ENCODE results near the gene HNRNPM. TPM values are rescaled to one million over a fixed set of nuclear protein-coding genes. Genes with fewer than 3 reads are reported as not detected.
A peak's percentile ranks its signal among the peaks of the same experiment; 100 is the strongest.

Gene HNRNPM
- total RNA-seq, 1 donor from 2014 or later = 131 TPM

DNA sequence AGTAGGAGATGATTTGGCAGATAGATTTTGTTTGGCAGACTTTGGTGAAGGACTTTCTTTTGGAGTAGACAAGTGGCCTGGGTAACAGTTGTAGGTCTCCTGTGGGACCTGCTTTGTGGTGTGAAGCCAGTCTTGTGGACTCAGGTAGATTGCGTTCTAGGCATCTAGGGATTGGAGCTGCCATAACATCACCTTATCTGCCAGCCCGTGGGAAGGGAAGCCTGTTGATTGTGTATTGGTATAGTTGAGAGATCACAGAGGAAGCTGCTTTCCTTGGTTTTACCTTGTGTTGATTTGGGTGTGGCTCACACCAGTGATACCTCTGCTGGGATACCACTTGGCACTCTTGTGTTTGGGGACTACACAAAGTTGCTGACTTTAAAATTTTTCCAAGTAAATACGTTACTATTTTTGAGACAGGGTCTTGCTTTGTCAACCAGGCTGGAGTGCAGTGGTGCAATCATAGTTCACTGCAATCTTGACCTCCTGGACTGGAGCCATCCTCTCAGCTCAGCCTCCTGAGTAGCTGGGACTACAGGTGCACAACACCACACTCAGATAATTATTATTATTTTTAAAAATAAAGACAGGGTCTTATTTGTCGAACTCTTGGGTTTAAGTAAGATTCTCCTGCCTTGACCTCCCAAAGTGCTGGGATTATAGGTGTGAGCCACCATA, 7.8 kb downstream of the HNRNPM start:
- H3K9me3 ChIP-seq = no peaks in the 10 kb centered on the region
- no peaks in the 10 kb centered on the region for H3K27me3 ChIP-seq
- intact Hi-C loops (cut with DNase I) = no loop called here
- peak overlapping the region; percentile 31 for H3K27ac ChIP-seq
- DNase-seq = no peak
- peaks cover 45% of the 10 kb centered on the region for H3K36me3 ChIP-seq
- peaks cover 82% of the 10 kb centered on the region for H3K4me1 ChIP-seq
- H3K4me3 ChIP-seq = no peak overlapping the region
- ATAC-seq = no peak
- TF ChIP-seq CTCF (IDR thresholded peaks at IDR 0.05) = no peak

- intact Hi-C loops (cut with DNase I) = no loop called here
- DNase-seq (no peak), ATAC-seq (no peak)
- TF ChIP-seq CTCF (IDR thresholded peaks at IDR 0.05) = no peak
- Histone ChIP-seq H3K4me3 (no peak overlapping the region), H3K4me1 (peaks cover 82% of the 10 kb centered on the region), H3K27me3 (no peaks in the 10 kb centered on the region), H3K9me3 (no peaks in the 10 kb centered on the region), H3K27ac (no peak overlapping the region), H3K36me3 (peaks cover 43% of the 10 kb centered on the region)
Measured at GRCh38 chr19:8453616-8454015, 8.8 kb downstream of the HNRNPM start.

DNA sequence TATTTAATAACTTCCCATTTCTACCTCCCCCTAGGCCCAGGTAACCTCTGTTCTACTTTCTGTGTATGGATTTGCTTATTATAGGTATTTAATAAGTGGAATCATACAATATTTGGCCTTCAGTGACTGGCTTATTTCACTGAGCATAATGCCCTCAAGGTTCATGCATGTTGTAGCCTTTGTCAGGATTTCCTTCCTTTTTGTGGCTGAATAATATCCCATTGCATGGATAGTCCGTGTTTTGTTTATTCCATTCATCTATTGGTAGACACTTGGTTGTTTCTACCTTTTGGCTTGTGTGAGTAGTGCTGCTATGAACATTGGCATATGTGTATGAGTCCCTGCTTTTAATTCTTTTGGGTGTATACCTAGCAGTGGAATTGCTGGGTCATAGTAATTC, 9.4 kb downstream of the HNRNPM start:
- peaks cover 43% of the 10 kb centered on the region for H3K36me3 ChIP-seq
- no peak overlapping the region for H3K4me3 ChIP-seq
- DNase-seq (no peak), ATAC-seq (no peak)
- peaks cover 82% of the 10 kb centered on the region for H3K4me1 ChIP-seq
- no peak for TF ChIP-seq CTCF (IDR thresholded peaks at IDR 0.05)
- intact Hi-C loops (cut with DNase I) = no loop called here
- H3K27ac ChIP-seq = no peak overlapping the region
- H3K9me3 ChIP-seq = no peaks in the 10 kb centered on the region
- H3K27me3 ChIP-seq = no peaks in the 10 kb centered on the region

DNA sequence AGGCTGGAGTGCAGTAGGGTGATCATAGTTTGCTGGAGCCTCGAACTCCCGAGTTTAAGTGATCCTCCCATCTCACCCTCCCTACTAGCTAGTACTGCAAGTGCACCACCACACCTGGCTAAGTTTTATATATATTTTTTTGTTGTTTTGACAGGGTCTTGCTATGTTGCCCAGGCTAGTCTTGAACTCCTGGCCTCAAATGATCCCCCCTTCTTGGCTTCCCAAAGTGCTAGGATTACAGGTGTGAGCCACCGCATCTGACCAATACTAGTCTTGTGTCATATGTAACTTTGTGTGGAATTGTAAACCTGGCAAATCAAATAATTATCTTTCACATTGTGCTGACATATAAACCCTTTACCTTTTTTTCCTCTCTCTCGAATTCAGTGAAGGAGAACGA, 10.2 kb downstream of the HNRNPM start:
- H3K4me3 ChIP-seq = no peak overlapping the region
- H3K27me3 ChIP-seq = no peaks in the 10 kb centered on the region
- peaks cover 83% of the 10 kb centered on the region for H3K4me1 ChIP-seq

DNA sequence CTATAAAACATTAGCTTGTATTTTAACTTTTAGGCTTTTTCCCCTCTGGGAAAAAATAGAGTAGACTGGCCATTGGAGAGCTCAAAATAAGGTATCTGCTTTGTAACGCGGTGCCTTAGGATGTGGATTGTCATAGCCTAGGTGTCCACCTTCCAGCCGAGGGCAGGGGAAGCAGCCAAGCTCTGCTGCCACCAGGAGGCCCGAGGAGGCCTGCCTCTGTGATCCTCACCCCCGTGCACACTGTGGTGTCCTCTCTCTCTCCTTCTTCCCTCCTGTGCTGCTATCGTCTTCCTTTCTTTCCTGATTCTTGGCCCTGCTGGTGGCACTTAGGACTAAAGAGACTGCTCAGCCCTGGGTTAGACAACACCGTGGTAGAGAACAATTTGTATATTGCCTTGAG, 11.3 kb downstream of the HNRNPM start:
- TF ChIP-seq CTCF (IDR thresholded peaks at IDR 0.05) = no peak
- no peak overlapping the region for H3K27ac ChIP-seq

More for the DNA sequence above, 10.2 kb downstream of the HNRNPM start:
- no peaks in the 10 kb centered on the region for H3K9me3 ChIP-seq
- peaks cover 43% of the 10 kb centered on the region for H3K36me3 ChIP-seq
- no peak overlapping the region for H3K27ac ChIP-seq
- intact Hi-C loops (cut with DNase I) = no loop called here
- ATAC-seq (no peak), DNase-seq (no peak)
- no peak for TF ChIP-seq CTCF (IDR thresholded peaks at IDR 0.05)

DNA sequence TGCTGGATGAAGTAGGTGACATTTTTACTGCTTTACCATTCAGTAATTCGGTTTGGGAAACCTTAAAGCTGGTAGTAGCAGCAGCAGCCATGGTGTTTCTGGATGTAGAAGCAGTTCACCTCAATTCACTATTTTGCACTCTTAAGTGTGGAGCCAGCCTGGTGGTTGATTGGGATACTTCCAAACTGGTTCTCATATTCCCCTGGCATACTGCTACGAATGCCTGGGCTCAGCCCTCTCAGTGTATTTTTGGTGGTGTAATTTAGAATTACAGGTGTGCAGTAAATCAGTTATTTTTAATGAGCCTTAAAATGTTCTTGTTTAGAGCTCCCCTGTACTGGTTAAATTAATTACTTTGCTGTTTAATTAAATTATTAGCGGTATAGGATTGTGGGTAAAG, 12.4 kb downstream of the HNRNPM start:
- Histone ChIP-seq H3K4me1 (peaks cover 81% of the 10 kb centered on the region), H3K27me3 (no peaks in the 10 kb centered on the region), H3K36me3 (peaks cover 42% of the 10 kb centered on the region), H3K9me3 (no peaks in the 10 kb centered on the region), H3K4me3 (no peak overlapping the region), H3K27ac (no peak overlapping the region)
- TF ChIP-seq CTCF (IDR thresholded peaks at IDR 0.05) = no peak
- ATAC-seq (no peak), DNase-seq (no peak)
- intact Hi-C loops (cut with DNase I) = no loop called here

More for the DNA sequence above, 11.3 kb downstream of the HNRNPM start:
- Histone ChIP-seq H3K4me1 (peaks cover 84% of the 10 kb centered on the region), H3K4me3 (no peak overlapping the region), H3K36me3 (peaks cover 43% of the 10 kb centered on the region), H3K27me3 (no peaks in the 10 kb centered on the region), H3K9me3 (no peaks in the 10 kb centered on the region)
- intact Hi-C loops (cut with DNase I) = no loop called here
- ATAC-seq = no peak
- DNase-seq = no peak
